IMR-90 (cell line): ENCODE results near the gene CDKL4. TPM values are rescaled to one million over a fixed set of nuclear protein-coding genes. Genes with fewer than 3 reads are reported as not detected.
"Not testable (repeated sequence)": the region's sequence is repeated elsewhere in the genome, so short reads cannot be mapped to it uniquely, and the experiment has no call there.

Source experiments
- ATAC-seq: fragments of 200-7000 bp; cut with Tn5 transposase; 2 replicates; pipeline ENCODE4 v1.9.1; 2020; ENCODE audit warnings: low read depth, mild to moderate bottlenecking, moderate library complexity
- BruUV-seq: library from RNA; stranded (reverse); fragments of 400-500 nt; replicated peaks from 2 replicates; lab custom pipeline; 2021; lab: Mats Ljungman, UMichigan
- CTCF ChIA-PET: fragments of 300-600 bp; formaldehyde crosslinking; extraction: SDS; loops from one replicate; lab custom pipeline; 2021; ENCODE audit warnings: antibody characterized with exemption; lab: Yijun Ruan, JAX
- POLR2A ChIA-PET: fragments of 300-600 bp; sonication (Branson Sonifier 250); formaldehyde crosslinking; loops from one replicate; lab custom pipeline; 2022; ENCODE audit warnings: antibody characterized with exemption; ENCODE audit not compliant: unreplicated experiment; lab: Charles Lee
- DNase-seq: peaks from one replicate; pipeline ENCODE4 v3.0.0; 2013
- H2AFZ ChIP-seq: replicated peaks from 2 replicates; pipeline ENCODE3; 2013; ENCODE audit warnings: low read length, mild to moderate bottlenecking; ENCODE audit not compliant: poor library complexity
- H2AK5ac ChIP-seq: 2 replicates; pipeline ENCODE4 v1.6.1; 2013; ENCODE audit warnings: low read depth, low read length, inconsistent platforms
- H2AK9ac ChIP-seq: replicated peaks from 2 replicates; pipeline ENCODE3; 2013; ENCODE audit warnings: mild to moderate bottlenecking, low read depth, low read length, moderate library complexity; ENCODE audit not compliant: poor library complexity
- H2BK120ac ChIP-seq: 2 replicates; pipeline ENCODE4 v1.6.1; 2013; ENCODE audit warnings: low read depth, low read length, inconsistent platforms
- H2BK15ac ChIP-seq: 3 replicates; pipeline ENCODE4 v1.6.1; 2013; ENCODE audit warnings: low read depth, low read length, inconsistent platforms
- H2BK20ac ChIP-seq: 2 replicates; pipeline ENCODE4 v1.6.1; 2013; ENCODE audit warnings: low read depth, mild to moderate bottlenecking, inconsistent platforms, low read length, moderate library complexity
- H2BK5ac ChIP-seq: 2 replicates; pipeline ENCODE4 v1.6.1; 2013; ENCODE audit warnings: mild to moderate bottlenecking, low read depth, low read length, inconsistent platforms; ENCODE audit not compliant: poor library complexity, severe bottlenecking
- H3K14ac ChIP-seq: replicated peaks from 2 replicates; pipeline ENCODE4 v1.6.1; 2013; ENCODE audit warnings: low read depth, low read length, inconsistent platforms
- H3K18ac ChIP-seq: 2 replicates; pipeline ENCODE4 v1.6.1; 2013; ENCODE audit warnings: low read depth, low read length, control low read depth
- H3K23ac ChIP-seq: 2 replicates; pipeline ENCODE4 v1.6.1; 2013; ENCODE audit warnings: low read depth, low read length, inconsistent platforms
- H3K27ac ChIP-seq: 2 replicates; pipeline ENCODE4 v1.5.1; 2013; ENCODE audit warnings: mild to moderate bottlenecking, control low read depth, low read length; ENCODE audit not compliant: insufficient read depth
- H3K27me3 ChIP-seq: 2 replicates; pipeline ENCODE4 v1.6.1; 2013; ENCODE audit warnings: low read length; ENCODE audit not compliant: control insufficient read depth, insufficient read depth
- H3K36me3 ChIP-seq: 2 replicates; pipeline ENCODE4 v1.6.1; 2013; ENCODE audit warnings: low read length, mixed read lengths; ENCODE audit not compliant: control insufficient read depth, insufficient read depth
- H3K4ac ChIP-seq: 2 replicates; pipeline ENCODE4 v1.6.1; 2013; ENCODE audit warnings: low read depth, low read length, inconsistent platforms
- H3K4me1 ChIP-seq: 2 replicates; pipeline ENCODE4 v1.6.1; 2013; ENCODE audit warnings: low read length, mixed read lengths; ENCODE audit not compliant: control insufficient read depth, insufficient read depth
- H3K4me2 ChIP-seq: 2 replicates; pipeline ENCODE4 v1.6.1; 2013; ENCODE audit warnings: low read depth, mild to moderate bottlenecking, control low read depth, low read length, moderate library complexity
- H3K4me3 ChIP-seq: 2 replicates; pipeline ENCODE4 v1.5.1; 2013; ENCODE audit warnings: low read depth, mild to moderate bottlenecking, control low read depth, low read length, moderate library complexity; ENCODE audit not compliant: insufficient read depth
- H3K56ac ChIP-seq: 2 replicates; pipeline ENCODE4 v1.6.1; 2013; ENCODE audit warnings: low read length, inconsistent platforms; ENCODE audit not compliant: insufficient read depth; ENCODE audit errors: extremely low read depth
- H3K79me1 ChIP-seq, 2 experiments: 2 replicates each; pipeline ENCODE4 v1.6.1; 2013; ENCODE audit warnings: low read length in 2 of 2, inconsistent platforms in 1 of 2, low read depth in 1 of 2
- H3K9ac ChIP-seq: 2 replicates; pipeline ENCODE4 v1.6.1; 2013; ENCODE audit warnings: low read depth, low read length, control low read depth
- H3K9me1 ChIP-seq: 2 replicates; pipeline ENCODE4 v1.6.1; 2013; ENCODE audit warnings: low read length, inconsistent platforms; ENCODE audit not compliant: insufficient read depth
- H3K9me3 ChIP-seq: 2 replicates; pipeline ENCODE4 v1.6.1; 2013; ENCODE audit warnings: low read length; ENCODE audit not compliant: control insufficient read depth, insufficient read depth
- H4K20me1 ChIP-seq: 2 replicates; pipeline ENCODE4 v1.6.1; 2013; ENCODE audit warnings: low read length, inconsistent platforms; ENCODE audit not compliant: insufficient read depth
- H4K5ac ChIP-seq: 2 replicates; pipeline ENCODE4 v1.6.1; 2013; ENCODE audit warnings: mild to moderate bottlenecking, low read depth, low read length, control low read depth
- H4K8ac ChIP-seq, 2 experiments: 2 replicates each; pipeline ENCODE4 v1.6.1; 2013; ENCODE audit warnings: low read depth in 2 of 2, low read length in 2 of 2, control low read depth in 1 of 2, inconsistent platforms in 1 of 2
- H4K91ac ChIP-seq: 2 replicates; pipeline ENCODE4 v1.6.1; 2013; ENCODE audit warnings: low read depth, low read length, inconsistent platforms; ENCODE audit not compliant: insufficient read depth
- MAFK ChIP-seq: IDR thresholded peaks from 2 replicates; pipeline ENCODE4 v1.6.1; 2012; ENCODE audit warnings: low read depth, low read length, improper control_type of control experiment
- WGBS, 2 experiments: methylation state at CpG; one replicate each; pipeline versions ENCODE4 v1.1.5 to v1.1.7; 2013; ENCODE audit warnings: missing lambda C conversion rate in 2 of 2; ENCODE audit not compliant: insufficient read length in 1 of 2; ENCODE audit errors: extremely low coverage in 2 of 2; 5-methylcytosine and 5-hydroxymethylcytosine counted together
- dilution Hi-C: fragments of 300-500 bp; cut with HindIII; formaldehyde crosslinking; loops from one replicate; pipeline ENCODE4 v1.14.3; 2018; ENCODE audit warnings: low sequenced_read_pairs; ENCODE audit not compliant: unreplicated experiment
- in situ Hi-C: fragments of 300-500 bp; cut with MboI; formaldehyde crosslinking; loops from 3 replicates; pipeline ENCODE4 v1.14.3; 2019; ENCODE audit warnings: low sequenced_read_pairs, inconsistent platforms, mixed read lengths
- intact Hi-C: fragments of 100-400 bp; cut with micrococcal nuclease; formaldehyde crosslinking; loops from 2 replicates; pipeline ENCODE4 v1.10.0; 2022
- polyA plus RNA-seq, 3 experiments: library from polyadenylated mRNA; depleted of rRNA; stranded (reverse); fragments of >200 nt; gene quantifications; 2 replicates each; pipeline ENCODE4 v1.2.3, GENCODE V29; 2012; ENCODE audit warnings: low replicate concordance in 1 of 3
- total RNA-seq: library from RNA; depleted of rRNA; stranded (reverse); fragments of >200 nt; gene quantifications from 2 replicates; pipeline ENCODE4 v1.2.3, GENCODE V29; 2012
- TF ChIP-seq, protein P1 (sequence below): fragments of 150-350 bp; IDR thresholded peaks from 2 replicates; pipeline ENCODE4 v1.6.1; 2016; ENCODE audit warnings: low read depth, mild to moderate bottlenecking, low read length, moderate library complexity, borderline replicate concordance

CDKL4 gene
- total and polyA plus RNA-seq, 2 of the 4 experiments (the other 2 are of a cell fraction) = not detected

GRCh38 chr2:39156107-39156506 is 87.7 kb downstream of the CDKL4 start:
- no TSS peak for BruUV-seq

DNA sequence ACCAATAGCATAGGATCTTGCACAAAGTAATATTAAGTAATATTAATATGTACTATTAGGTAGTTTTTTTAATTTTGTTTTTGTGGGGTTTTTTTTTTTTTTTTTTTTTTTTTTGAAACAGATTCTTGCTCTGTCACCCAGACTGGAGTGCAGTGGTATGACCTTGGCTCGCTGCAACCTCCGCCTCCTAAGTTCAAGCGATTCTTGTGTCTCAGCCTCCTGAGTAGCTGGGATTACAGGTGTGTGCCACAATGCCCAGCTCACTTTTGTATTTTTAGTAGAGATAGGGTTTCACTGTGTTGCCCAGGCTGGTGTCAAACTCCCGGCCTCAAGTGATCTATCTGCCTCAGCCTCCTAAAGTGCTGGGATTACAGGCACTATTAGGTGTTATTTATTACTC is 88.2 kb downstream of the CDKL4 start:
- H3K18ac ChIP-seq, H2BK5ac ChIP-seq, H2BK20ac ChIP-seq, dilution Hi-C loops, H3K56ac ChIP-seq, H2AFZ ChIP-seq, H3K23ac ChIP-seq, H3K9me3 ChIP-seq, ATAC-seq, intact Hi-C loops, BruUV-seq, H4K20me1 ChIP-seq, H4K91ac ChIP-seq, H3K4me1 ChIP-seq, H2BK120ac ChIP-seq, H3K9ac ChIP-seq, H3K79me1 ChIP-seq, H2BK15ac ChIP-seq, POLR2A ChIA-PET, H3K14ac ChIP-seq, H3K4me2 ChIP-seq, H3K36me3 ChIP-seq, H3K27me3 ChIP-seq, H3K4ac ChIP-seq, H2AK5ac ChIP-seq, H3K4me3 ChIP-seq, in situ Hi-C loops, H2AK9ac ChIP-seq, DNase-seq, H3K9me1 ChIP-seq, H4K5ac ChIP-seq, H4K8ac ChIP-seq: not testable (repeated sequence)
- CTCF ChIA-PET = interaction anchor here (0.6 kb wide), 3 partner anchors 42 to 1135 kb away, joined by 3 to 7 read pairs (median 3); no protein-coding TSS in a partner anchor
- H3K27ac ChIP-seq = peak overlapping the region; percentile 65; the same call in 1 of the 2 replicates
- no CpG with 5 or more reads among the region's 4 CpGs for WGBS, 2 experiments

More at GRCh38 chr2:39156107-39156506, 87.7 kb downstream of the CDKL4 start:
- Histone ChIP-seq H3K4ac (no peak overlapping the region), H2AFZ (no peak overlapping the region), H3K27me3 (no peaks in the 10 kb centered on the region), H3K79me1 (no peaks in the 10 kb centered on the region), H3K14ac (no peak overlapping the region), H3K36me3 (no peaks in the 10 kb centered on the region), H3K9me1 (no peaks in the 10 kb centered on the region; the same call in 1 of the 2 replicates), H3K23ac (no peak overlapping the region), H3K9me3 (no peaks in the 10 kb centered on the region), H2AK9ac (no peak overlapping the region), H2BK20ac (no peak overlapping the region), H4K8ac (no peak overlapping the region), H2BK120ac (no peak overlapping the region), H2AK5ac (no peak overlapping the region), H4K20me1 (no peaks in the 10 kb centered on the region), H4K5ac (no peak overlapping the region), H3K9ac (no peak overlapping the region), H3K56ac (no peak overlapping the region), H3K4me3 (no peak overlapping the region), H3K4me2 (no peak overlapping the region), H3K18ac (no peak overlapping the region), H3K27ac (no peak overlapping the region), H2BK15ac (no peak overlapping the region), H2BK5ac (no peak overlapping the region), H4K91ac (no peak overlapping the region), H3K4me1 (no peaks in the 10 kb centered on the region)
- intact Hi-C loops = no loop called here
- TF ChIP-seq, protein P1, sequence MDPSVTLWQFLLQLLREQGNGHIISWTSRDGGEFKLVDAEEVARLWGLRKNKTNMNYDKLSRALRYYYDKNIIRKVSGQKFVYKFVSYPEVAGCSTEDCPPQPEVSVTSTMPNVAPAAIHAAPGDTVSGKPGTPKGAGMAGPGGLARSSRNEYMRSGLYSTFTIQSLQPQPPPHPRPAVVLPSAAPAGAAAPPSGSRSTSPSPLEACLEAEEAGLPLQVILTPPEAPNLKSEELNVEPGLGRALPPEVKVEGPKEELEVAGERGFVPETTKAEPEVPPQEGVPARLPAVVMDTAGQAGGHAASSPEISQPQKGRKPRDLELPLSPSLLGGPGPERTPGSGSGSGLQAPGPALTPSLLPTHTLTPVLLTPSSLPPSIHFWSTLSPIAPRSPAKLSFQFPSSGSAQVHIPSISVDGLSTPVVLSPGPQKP = no peak
- peak; percentile 94 for TF ChIP-seq MAFK
- ChIA-PET CTCF (interaction anchor here (0.6 kb wide), 2 partner anchors 42 to 1135 kb away, joined by 3 read pairs; no protein-coding TSS in a partner anchor), POLR2A (no interaction called here)
- ATAC-seq (peak; percentile 65), DNase-seq (peak; percentile 46)
- in situ Hi-C loops = no loop called here
- dilution Hi-C loops = no loop called here
